ENCODE measurements around the gene TMEM63A. TPM values are rescaled to one million over a fixed set of nuclear protein-coding genes. Genes with fewer than 3 reads are reported as not detected.

Gene TMEM63A
- total RNA-seq, 1 experiment from 2014 or later, result 303 TPM

DNA sequence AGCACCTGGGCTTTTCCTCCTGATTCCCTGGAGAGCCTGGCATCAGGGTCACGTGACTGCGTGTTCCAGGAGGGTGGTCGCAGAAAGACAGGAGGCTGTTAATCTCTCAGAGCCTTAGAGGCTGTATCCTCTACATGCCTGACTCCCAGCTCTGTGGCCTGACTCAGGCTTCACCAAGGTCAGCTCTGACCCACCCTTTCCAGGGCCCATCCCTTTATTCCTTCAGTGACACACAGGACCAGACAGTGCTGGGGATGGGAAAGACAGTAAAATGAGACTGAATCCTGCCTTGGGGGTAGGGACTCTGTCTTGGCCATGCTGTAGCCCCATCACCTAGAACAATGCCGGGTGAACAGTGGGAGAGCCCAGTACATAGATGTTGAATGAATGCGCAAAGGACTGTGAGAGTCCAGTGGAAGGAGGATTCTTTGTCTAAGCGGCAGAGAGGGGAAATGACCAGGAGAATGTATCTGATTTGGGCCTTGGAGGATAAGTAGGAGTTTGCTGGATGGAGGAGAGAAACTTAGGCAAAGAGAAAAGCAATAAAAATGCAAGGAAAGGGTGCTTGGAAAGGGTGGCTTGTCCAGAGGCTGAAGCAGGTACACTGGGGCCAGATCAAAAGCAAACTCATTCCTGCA lies 39.3 kb downstream of the TMEM63A start:
- BruUV-seq (replicated peaks), result no TSS peak
- intact Hi-C loops (cut with micrococcal nuclease; ENCODE audit: unreplicated experiment), result loop anchor here (5.0 kb wide), 1 partner anchor 366 kb away; no protein-coding TSS in a partner anchor
- CTCF ChIA-PET, result no interaction called here
- Mint-ChIP-seq H3K9me3 (ENCODE audit: low read depth, unreplicated experiment) (no peaks in the 10 kb centered on the region), H3K27ac (ENCODE audit: unreplicated experiment) (peak overlapping the region; percentile 62), H3K4me3 (ENCODE audit: low read depth, unreplicated experiment) (no peak overlapping the region), H3K36me3 (ENCODE audit: insufficient read depth, unreplicated experiment) (peaks cover 90% of the 10 kb centered on the region), H3K4me1 (ENCODE audit: low read depth, unreplicated experiment) (no peaks in the 10 kb centered on the region), H3K27me3 (ENCODE audit: unreplicated experiment) (no peaks in the 10 kb centered on the region)
- DNase-seq, result no peak
- TF ChIP-seq, protein P1, sequence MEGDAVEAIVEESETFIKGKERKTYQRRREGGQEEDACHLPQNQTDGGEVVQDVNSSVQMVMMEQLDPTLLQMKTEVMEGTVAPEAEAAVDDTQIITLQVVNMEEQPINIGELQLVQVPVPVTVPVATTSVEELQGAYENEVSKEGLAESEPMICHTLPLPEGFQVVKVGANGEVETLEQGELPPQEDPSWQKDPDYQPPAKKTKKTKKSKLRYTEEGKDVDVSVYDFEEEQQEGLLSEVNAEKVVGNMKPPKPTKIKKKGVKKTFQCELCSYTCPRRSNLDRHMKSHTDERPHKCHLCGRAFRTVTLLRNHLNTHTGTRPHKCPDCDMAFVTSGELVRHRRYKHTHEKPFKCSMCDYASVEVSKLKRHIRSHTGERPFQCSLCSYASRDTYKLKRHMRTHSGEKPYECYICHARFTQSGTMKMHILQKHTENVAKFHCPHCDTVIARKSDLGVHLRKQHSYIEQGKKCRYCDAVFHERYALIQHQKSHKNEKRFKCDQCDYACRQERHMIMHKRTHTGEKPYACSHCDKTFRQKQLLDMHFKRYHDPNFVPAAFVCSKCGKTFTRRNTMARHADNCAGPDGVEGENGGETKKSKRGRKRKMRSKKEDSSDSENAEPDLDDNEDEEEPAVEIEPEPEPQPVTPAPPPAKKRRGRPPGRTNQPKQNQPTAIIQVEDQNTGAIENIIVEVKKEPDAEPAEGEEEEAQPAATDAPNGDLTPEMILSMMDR (IDR thresholded peaks at IDR 0.05; ENCODE audit: unreplicated experiment), result no peak

DNA sequence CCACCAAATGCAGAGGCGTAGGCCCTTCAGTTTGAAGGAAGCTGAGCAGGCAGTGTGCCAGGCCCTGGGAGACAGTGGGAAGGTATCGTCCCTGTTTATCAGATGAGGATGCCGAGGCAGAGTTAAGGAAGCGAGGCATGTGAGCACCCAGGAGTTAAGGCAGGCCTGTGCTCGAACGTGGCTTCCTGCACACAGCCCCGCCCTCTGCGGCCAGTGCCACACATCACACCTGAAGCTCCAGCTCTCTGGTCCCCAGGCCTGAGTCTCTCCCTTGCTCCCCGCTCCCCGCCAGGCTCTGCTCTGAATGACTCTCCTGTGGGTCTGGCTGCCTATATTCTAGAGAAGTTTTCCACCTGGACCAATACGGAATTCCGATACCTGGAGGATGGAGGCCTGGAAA lies 40.1 kb downstream of the TMEM63A start:
- intact Hi-C loops (cut with micrococcal nuclease; ENCODE audit: unreplicated experiment), result loop anchor here (5.0 kb wide), 1 partner anchor 365 kb away; no protein-coding TSS in a partner anchor
- Mint-ChIP-seq H3K36me3 (ENCODE audit: insufficient read depth, unreplicated experiment) (peaks cover 82% of the 10 kb centered on the region), H3K27ac (ENCODE audit: unreplicated experiment) (peak overlapping the region; percentile 62), H3K4me3 (ENCODE audit: low read depth, unreplicated experiment) (no peak overlapping the region), H3K27me3 (ENCODE audit: unreplicated experiment) (no peaks in the 10 kb centered on the region), H3K4me1 (ENCODE audit: low read depth, unreplicated experiment) (no peaks in the 10 kb centered on the region), H3K9me3 (ENCODE audit: low read depth, unreplicated experiment) (no peaks in the 10 kb centered on the region)
- no peak for DNase-seq
- BruUV-seq (replicated peaks), result TSS peak; percentile 6
- CTCF ChIA-PET, result interaction anchor here (0.7 kb wide), 1 partner anchor 562 kb away, joined by 3 read pairs; no protein-coding TSS in a partner anchor
- TF ChIP-seq, protein P1 (IDR thresholded peaks at IDR 0.05; ENCODE audit: unreplicated experiment), result no peak

DNA sequence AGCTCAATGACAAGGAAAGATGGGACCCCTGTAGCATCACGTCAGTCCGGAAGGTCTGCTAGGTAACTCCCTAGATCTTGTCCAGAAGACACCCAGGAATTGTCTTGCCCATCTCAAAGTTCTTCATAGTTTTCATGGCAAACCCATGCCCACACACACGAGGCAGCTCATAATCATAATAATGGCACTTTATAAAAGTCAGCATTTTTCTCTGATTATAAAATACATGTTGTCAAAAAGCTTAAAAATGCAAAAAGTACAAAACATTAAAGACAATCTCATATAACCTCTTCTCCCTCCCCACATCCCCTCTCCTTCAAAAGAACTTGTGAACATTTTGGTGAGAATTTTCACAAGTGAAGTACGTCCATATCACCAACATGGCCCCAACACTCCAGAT lies 41.5 kb downstream of the TMEM63A start:
- Mint-ChIP-seq H3K4me1 (ENCODE audit: low read depth, unreplicated experiment) (no peaks in the 10 kb centered on the region), H3K27me3 (ENCODE audit: unreplicated experiment) (no peaks in the 10 kb centered on the region), H3K36me3 (ENCODE audit: insufficient read depth, unreplicated experiment) (peaks cover 78% of the 10 kb centered on the region), H3K4me3 (ENCODE audit: low read depth, unreplicated experiment) (no peak overlapping the region), H3K27ac (ENCODE audit: unreplicated experiment) (peak overlapping the region; percentile 85), H3K9me3 (ENCODE audit: low read depth, unreplicated experiment) (no peaks in the 10 kb centered on the region)
- BruUV-seq (replicated peaks), result TSS peak; percentile 20
- TF ChIP-seq, protein P1 (IDR thresholded peaks at IDR 0.05; ENCODE audit: unreplicated experiment), result no peak
- CTCF ChIA-PET, result no interaction called here
- DNase-seq, result no peak
- intact Hi-C loops (cut with micrococcal nuclease; ENCODE audit: unreplicated experiment), result loop anchor here (5.0 kb wide), 1 partner anchor 363 kb away; no protein-coding TSS in a partner anchor

DNA sequence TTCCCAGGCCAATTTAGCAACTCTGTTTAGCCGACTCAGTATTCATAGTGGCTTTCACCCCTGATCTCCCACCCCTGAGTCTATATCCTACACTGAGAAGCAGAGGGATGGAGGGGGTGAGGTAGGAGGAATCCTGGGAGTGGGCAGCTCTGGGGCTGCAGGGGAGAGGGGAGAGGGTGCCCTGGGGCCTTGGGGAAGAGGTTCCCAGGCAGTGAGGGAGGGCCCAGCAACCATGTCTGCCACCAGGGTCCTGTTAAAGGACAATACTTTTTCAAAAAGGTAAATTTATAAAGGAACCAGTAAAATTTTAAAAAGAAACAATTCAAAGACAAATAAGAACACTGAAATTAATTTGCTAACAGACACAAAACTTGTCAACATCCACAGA lies 42.0 kb downstream of the TMEM63A start:
- BruUV-seq (replicated peaks), result no TSS peak
- Mint-ChIP-seq H3K27ac (ENCODE audit: unreplicated experiment) (peak overlapping the region; percentile 74), H3K9me3 (ENCODE audit: low read depth, unreplicated experiment) (no peaks in the 10 kb centered on the region), H3K4me1 (ENCODE audit: low read depth, unreplicated experiment) (no peaks in the 10 kb centered on the region), H3K27me3 (ENCODE audit: unreplicated experiment) (no peaks in the 10 kb centered on the region), H3K36me3 (ENCODE audit: insufficient read depth, unreplicated experiment) (peaks cover 78% of the 10 kb centered on the region), H3K4me3 (ENCODE audit: low read depth, unreplicated experiment) (no peak overlapping the region)
- CTCF ChIA-PET, result no interaction called here
- DNase-seq, result no peak
- TF ChIP-seq, protein P1 (IDR thresholded peaks at IDR 0.05; ENCODE audit: unreplicated experiment), result no peak
- intact Hi-C loops (cut with micrococcal nuclease; ENCODE audit: unreplicated experiment), result loop anchor here (5.0 kb wide), 1 partner anchor 363 kb away; no protein-coding TSS in a partner anchor

Measured in Calu3 (cell line).